Keratinocyte (primary cell): ENCODE measurements around the gene EFEMP1. TPM values are rescaled to one million over a fixed set of nuclear protein-coding genes. Genes with fewer than 3 reads are reported as not detected.
A peak's percentile ranks its signal among the peaks of the same experiment; 100 is the strongest.

Experiments
- DNase-seq: peaks from one replicate; pipeline ENCODE4 v3.0.0-alpha.2; 2011; ENCODE audit warnings: low read depth, missing footprints, low spot score
- FAIRE-seq: peaks from 2 replicates; lab custom pipeline; 2011; peaks lifted over from hg19 to GRCh38; lab: Jason Lieb, UNC
- H2AFZ ChIP-seq: 2 replicates; pipeline ENCODE4 v1.6.0; 2012; ENCODE audit warnings: low read length, control low read depth, inconsistent platforms; ENCODE audit not compliant: control insufficient read depth
- H3K27ac ChIP-seq: 2 replicates; pipeline ENCODE4 v1.5.1; 2011; ENCODE audit warnings: low read length; ENCODE audit not compliant: control insufficient read depth, insufficient read depth
- H3K27me3 ChIP-seq: 3 replicates; pipeline ENCODE4 v1.6.0; 2011; ENCODE audit warnings: low read length; ENCODE audit not compliant: control insufficient read depth, insufficient read depth; ENCODE audit errors: extremely low read depth
- H3K36me3 ChIP-seq, 2 experiments: 2 replicates in 1 of 2; 3 replicates in 1 of 2; pipeline ENCODE4 v1.5.1; 2011; ENCODE audit warnings: low read length in 2 of 2, mild to moderate bottlenecking in 1 of 2; ENCODE audit not compliant: control insufficient read depth in 2 of 2, insufficient read depth in 2 of 2; ENCODE audit errors: extremely low read depth in 1 of 2
- H3K4me1 ChIP-seq: 3 replicates; pipeline ENCODE4 v1.5.1; 2011; ENCODE audit warnings: low read length; ENCODE audit not compliant: control insufficient read depth, insufficient read depth; ENCODE audit errors: extremely low read depth
- H3K4me2 ChIP-seq: 3 replicates; pipeline ENCODE4 v1.6.0; 2011; ENCODE audit warnings: low read depth, low read length; ENCODE audit not compliant: control insufficient read depth, insufficient read depth; ENCODE audit errors: extremely low read depth
- H3K4me3 ChIP-seq, 3 experiments: fragments of 200-600 bp in 1 of 3; sonication (generic) in 1 of 3; 2 replicates in 2 of 3; 3 replicates in 1 of 3; pipeline ENCODE4 v1.5.1; 2011 to 2016; ENCODE audit warnings: low read length in 3 of 3, mild to moderate bottlenecking in 3 of 3, control low read depth in 2 of 3, inconsistent platforms in 1 of 3, low read depth in 1 of 3, mixed read lengths in 1 of 3, mixed run types in 1 of 3, moderate library complexity in 1 of 3; ENCODE audit not compliant: control insufficient read depth in 2 of 3, insufficient read depth in 2 of 3; ENCODE audit errors: extremely low read depth in 1 of 3
- H3K79me2 ChIP-seq: 2 replicates; pipeline ENCODE4 v1.6.0; 2012; ENCODE audit warnings: low read length; ENCODE audit not compliant: control insufficient read depth, insufficient read depth
- H3K9ac ChIP-seq: 3 replicates; pipeline ENCODE4 v1.6.0; 2011; ENCODE audit warnings: low read length; ENCODE audit not compliant: control insufficient read depth, insufficient read depth; ENCODE audit errors: extremely low read depth
- H3K9me1 ChIP-seq: 3 replicates; pipeline ENCODE4 v1.6.0; 2011; ENCODE audit warnings: low read length; ENCODE audit not compliant: control insufficient read depth, insufficient read depth; ENCODE audit errors: extremely low read depth
- H3K9me3 ChIP-seq: 2 replicates; pipeline ENCODE4 v1.5.1; 2012; ENCODE audit warnings: low read depth, low read length; ENCODE audit not compliant: control insufficient read depth
- H4K20me1 ChIP-seq: 3 replicates; pipeline ENCODE4 v1.6.0; 2011; ENCODE audit warnings: low read length; ENCODE audit not compliant: control insufficient read depth, insufficient read depth; ENCODE audit errors: extremely low read depth
- CTCF ChIP-seq, 3 experiments: IDR thresholded peaks in 1 of 3; conservative IDR thresholded peaks in 1 of 3; optimal IDR thresholded peaks in 1 of 3; 2 replicates in 2 of 3; 3 replicates in 1 of 3; pipeline versions ENCODE3 to v1.5.1; 2011; ENCODE audit warnings: low read length in 3 of 3, mild to moderate bottlenecking in 3 of 3, moderate library complexity in 2 of 3, control low read depth in 1 of 3, inconsistent platforms in 1 of 3; ENCODE audit not compliant: insufficient read depth in 2 of 3; ENCODE audit errors: extremely low read depth in 1 of 3
- EZH2 ChIP-seq: IDR thresholded peaks from one replicate; pipeline ENCODE4 v1.6.1; 2012; ENCODE audit warnings: inconsistent platforms, mild to moderate bottlenecking, low read length, moderate library complexity
- dilution Hi-C: fragments of 300-500 bp; cut with MboI; formaldehyde crosslinking; loops from one replicate; pipeline ENCODE4 v1.7.0; 2020; ENCODE audit warnings: low sequenced_read_pairs; ENCODE audit not compliant: extremely low pct_ligation_motif_present
- polyA plus RNA-seq, 5 experiments: library from polyadenylated mRNA; depleted of rRNA in 3 of 5; stranded (reverse) in 3 of 5; stranded (forward) in 1 of 5; unstranded in 1 of 5; fragments of >200 nt; gene quantifications; 1 replicate in 1 of 5; 2 replicates in 3 of 5; 3 replicates in 1 of 5; pipeline versions ENCODE4 v1.2.1 to v1.2.3, GENCODE V29; 2011 to 2012; ENCODE audit warnings: missing spikeins in 2 of 5, low read depth in 1 of 5, low replicate concordance in 1 of 5

EFEMP1 gene
- polyA plus RNA-seq, 1 donor (not counting 4 experiments of a cell fraction or from before 2014, with no cell fraction given): 234 TPM

DNA sequence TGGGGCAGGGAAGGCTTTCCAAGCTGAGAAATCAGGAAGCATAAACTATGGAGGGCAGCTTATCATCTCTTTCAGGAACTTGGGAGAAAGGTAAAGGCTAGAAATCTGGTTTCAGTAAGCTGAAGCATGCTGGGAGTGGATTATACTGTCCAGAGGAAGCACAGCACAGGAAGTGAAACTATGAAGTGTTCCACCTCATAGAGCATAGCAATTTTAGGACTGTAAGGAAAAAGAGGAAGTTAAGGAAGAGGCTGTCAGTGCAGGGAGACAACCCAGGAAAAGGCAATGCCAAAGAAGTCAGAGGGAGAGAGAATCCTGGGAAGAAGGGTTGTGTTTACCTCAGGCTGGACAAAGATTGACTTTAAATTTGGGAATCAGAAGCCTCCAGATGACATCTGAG lies 51.9 kb downstream of the EFEMP1 start:
- FAIRE-seq: no peak
- H3K27me3 ChIP-seq: no peaks in the 10 kb centered on the region
- peaks cover 7 to 9% of the 10 kb centered on the region in 2 experiments for H3K36me3 ChIP-seq
- no peak for DNase-seq
- H3K79me2 ChIP-seq: no peaks in the 10 kb centered on the region
- H3K4me2 ChIP-seq: no peak overlapping the region
- no peak overlapping the region for H3K27ac ChIP-seq
- no peak overlapping the region for H3K4me3 ChIP-seq
- H3K9me1 ChIP-seq: no peaks in the 10 kb centered on the region
- H3K9me3 ChIP-seq: no peaks in the 10 kb centered on the region
- H2AFZ ChIP-seq: no peak overlapping the region
- H3K4me1 ChIP-seq: peaks cover 7% of the 10 kb centered on the region
- H4K20me1 ChIP-seq: no peaks in the 10 kb centered on the region
- dilution Hi-C loops: no loop called here
- no peak overlapping the region for H3K9ac ChIP-seq
- TF ChIP-seq CTCF (optimal IDR thresholded peaks at IDR 0.05 in 1 of 3, IDR thresholded peaks at IDR 0.05 in 1 of 3, conservative IDR thresholded peaks at IDR 0.05 in 1 of 3; ENCODE audit: extremely low read depth in 1 of 3, insufficient read depth in 2 of 3, low read length in 3 of 3) (no peak), EZH2 (no peak)

DNA sequence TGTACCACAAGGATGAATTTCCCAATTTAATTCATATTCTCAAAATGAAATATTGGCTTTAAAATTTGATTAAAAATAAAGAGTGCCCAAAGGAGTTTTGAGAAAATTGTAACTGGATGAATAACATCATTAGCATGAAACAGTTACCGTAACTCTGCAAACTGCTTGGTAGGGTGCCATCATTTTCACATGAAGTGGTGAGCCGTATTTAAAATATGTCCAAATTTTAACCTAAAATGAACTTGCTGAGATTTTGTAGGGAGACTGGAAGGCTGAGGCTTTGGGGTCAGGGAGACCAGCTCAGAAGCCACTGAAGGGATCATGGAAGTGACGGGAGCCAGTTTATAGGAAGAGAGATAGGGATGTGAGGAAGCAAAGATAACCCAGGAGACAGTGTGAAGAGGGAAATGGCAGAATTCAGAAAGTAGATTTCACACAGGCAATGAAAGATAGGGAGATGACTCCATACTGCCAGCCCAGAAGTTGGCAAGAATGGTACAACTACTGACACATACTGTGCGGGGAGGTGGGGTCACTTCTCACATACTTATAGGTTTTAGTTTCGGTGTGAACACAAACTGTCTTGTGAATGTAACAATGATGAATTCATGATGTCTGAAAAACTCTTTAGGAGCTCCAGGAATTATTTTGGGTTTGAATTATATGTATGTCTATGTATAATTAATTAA lies 53.8 kb downstream of the EFEMP1 start:
- Histone ChIP-seq H3K4me1 (peaks cover 10% of the 10 kb centered on the region), H4K20me1 (no peaks in the 10 kb centered on the region), H3K9ac (no peak overlapping the region), H3K79me2 (no peaks in the 10 kb centered on the region), H3K36me3 (peaks cover 7% of the 10 kb centered on the region in 2 experiments), H3K4me2 (no peak overlapping the region), H2AFZ (no peak overlapping the region), H3K9me1 (no peaks in the 10 kb centered on the region), H3K9me3 (no peaks in the 10 kb centered on the region), H3K4me3 (no peak overlapping the region), H3K27me3 (no peaks in the 10 kb centered on the region), H3K27ac (peak overlapping the region; percentile 41)
- dilution Hi-C loops: no loop called here
- FAIRE-seq (peak; percentile 17), DNase-seq (no peak)
- no peak for TF ChIP-seq CTCF (optimal IDR thresholded peaks at IDR 0.05 in 1 of 3, IDR thresholded peaks at IDR 0.05 in 1 of 3, conservative IDR thresholded peaks at IDR 0.05 in 1 of 3; ENCODE audit: extremely low read depth in 1 of 3, insufficient read depth in 2 of 3, low read length in 3 of 3)
- no peak for TF ChIP-seq EZH2
